ENCODE results near the gene ARID1B.

The ARID1B gene

DNA sequence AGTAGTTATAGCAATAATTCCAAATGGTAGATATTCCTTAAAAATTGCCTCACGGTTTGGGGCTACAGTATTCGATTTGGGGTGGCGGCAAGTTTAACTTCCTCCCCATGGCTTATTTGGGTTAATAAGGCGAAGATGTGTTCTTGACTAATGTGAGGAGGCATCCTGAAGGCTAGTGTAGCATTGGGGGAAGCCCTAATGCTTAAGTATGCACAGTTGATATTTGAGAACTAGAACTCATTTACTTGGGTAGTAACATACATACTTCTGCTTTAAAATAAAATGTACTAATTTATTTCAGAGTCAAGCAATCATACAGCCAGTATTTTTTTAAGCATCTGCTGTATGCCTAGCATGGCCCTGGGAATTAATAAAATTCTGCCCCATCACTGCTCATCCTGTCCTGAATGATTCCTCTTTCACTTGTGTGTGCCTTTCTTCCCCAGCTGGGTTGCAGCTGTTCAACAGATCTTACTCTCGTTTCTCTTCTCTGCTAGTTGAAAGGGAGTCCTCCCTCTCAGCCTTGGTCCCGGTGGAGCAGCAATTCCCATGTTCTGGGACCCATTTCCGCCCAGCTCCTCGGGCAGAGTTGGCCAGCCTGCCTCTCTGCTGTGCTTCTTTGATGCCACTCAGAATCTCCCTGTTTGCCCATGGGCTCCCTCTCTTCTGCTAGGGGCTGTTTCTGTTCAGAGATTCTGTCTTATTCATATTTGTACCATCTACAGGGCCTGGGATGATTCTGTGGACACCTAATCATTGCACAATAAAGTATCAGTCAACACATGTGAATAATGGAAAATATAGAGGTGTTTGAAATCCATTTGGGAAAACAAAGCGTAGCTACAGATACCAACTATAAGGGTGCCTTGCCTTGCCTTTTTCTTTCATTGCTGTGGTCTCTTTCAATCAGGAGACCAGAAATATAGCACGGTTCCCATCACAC is 104.8 kb downstream of the ARID1B start:
- Histone ChIP-seq H3K4me3 (ENCODE audit: insufficient read depth, low read depth, low read length, poor library complexity, severe bottlenecking) (no peak overlapping the region), H3K4me1 (ENCODE audit: control insufficient read depth, insufficient read depth, low read length, poor library complexity, severe bottlenecking) (peaks cover 6% of the 10 kb centered on the region), H3K36me3 (ENCODE audit: control insufficient read depth, insufficient read depth, low read length) (no peaks in the 10 kb centered on the region), H3K27ac (ENCODE audit: insufficient read depth, low read length, poor library complexity, severe bottlenecking) (no peak overlapping the region), H3K27me3 (replicated peaks; ENCODE audit: control insufficient read depth, insufficient read depth, low read length, poor library complexity, severe bottlenecking) (no peaks in the 10 kb centered on the region), H3K9me3 (ENCODE audit: control insufficient read depth, low read length) (no peaks in the 10 kb centered on the region)
- no peak for DNase-seq

DNA sequence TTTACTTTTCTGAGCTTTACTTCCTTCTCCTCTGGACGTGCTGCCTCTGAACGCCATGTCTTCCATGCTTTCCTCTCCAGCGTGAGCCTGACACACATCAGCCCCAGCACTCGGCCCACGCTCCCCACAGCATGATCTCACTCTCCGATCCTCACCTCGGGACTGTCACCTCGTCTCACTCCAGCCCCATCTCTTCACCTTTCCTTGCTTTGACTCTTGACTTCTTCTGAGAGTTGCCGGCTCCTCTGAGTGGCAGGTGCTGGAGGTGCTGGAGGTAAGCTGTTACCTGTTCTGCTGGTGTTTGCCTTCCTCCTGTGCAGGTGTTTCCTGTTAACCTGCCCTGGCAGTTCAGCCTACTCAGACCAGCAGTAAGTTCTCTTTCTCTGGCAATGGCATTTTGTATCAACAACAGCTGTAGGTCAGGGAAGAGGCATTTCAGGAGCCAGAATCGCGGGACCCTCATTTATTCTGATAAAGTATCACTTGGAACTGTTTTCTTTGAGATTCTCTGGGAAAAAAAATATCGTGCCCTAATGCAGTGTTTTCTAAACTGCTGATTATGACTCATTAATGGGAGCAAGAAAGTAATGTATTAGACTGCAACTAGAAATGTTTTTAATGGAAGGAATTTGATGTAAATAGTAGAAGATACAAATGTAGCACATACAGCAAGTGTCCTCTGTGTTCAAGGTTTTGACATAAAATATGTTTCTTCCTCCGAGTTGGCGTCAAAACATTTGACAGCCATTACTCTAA is 106.5 kb downstream of the ARID1B start:
- H3K4me3 ChIP-seq (ENCODE audit: insufficient read depth, low read depth, low read length, poor library complexity, severe bottlenecking), result no peak overlapping the region
- H3K36me3 ChIP-seq (ENCODE audit: control insufficient read depth, insufficient read depth, low read length), result no peaks in the 10 kb centered on the region
- H3K27me3 ChIP-seq (replicated peaks; ENCODE audit: control insufficient read depth, insufficient read depth, low read length, poor library complexity, severe bottlenecking), result no peaks in the 10 kb centered on the region
- peaks cover 6% of the 10 kb centered on the region for H3K4me1 ChIP-seq (ENCODE audit: control insufficient read depth, insufficient read depth, low read length, poor library complexity, severe bottlenecking)
- no peak overlapping the region for H3K27ac ChIP-seq (ENCODE audit: insufficient read depth, low read length, poor library complexity, severe bottlenecking)
- H3K9me3 ChIP-seq (ENCODE audit: control insufficient read depth, low read length), result no peaks in the 10 kb centered on the region
- no peak for DNase-seq

DNA sequence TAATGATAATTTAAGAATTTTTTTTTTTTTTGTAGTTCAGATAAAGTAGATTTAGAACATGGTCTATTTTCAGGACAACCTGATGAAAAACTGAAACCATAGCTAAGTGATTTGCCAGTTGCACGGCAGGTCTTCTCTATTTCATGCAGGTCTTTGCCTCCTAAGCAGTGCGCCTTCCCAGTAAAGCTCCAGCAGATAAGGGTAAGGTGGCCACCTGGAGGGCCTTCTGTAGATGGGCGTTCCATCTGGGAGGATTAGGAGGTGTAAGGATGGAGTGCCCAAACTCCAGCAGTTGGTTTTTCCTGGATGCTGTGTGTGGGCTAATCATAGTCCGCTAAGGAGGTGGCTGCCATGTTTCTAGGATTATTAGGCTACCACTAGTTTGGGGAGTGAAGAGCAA is 107.1 kb downstream of the ARID1B start:
- Histone ChIP-seq H3K4me1 (ENCODE audit: control insufficient read depth, insufficient read depth, low read length, poor library complexity, severe bottlenecking) (peaks cover 6% of the 10 kb centered on the region), H3K9me3 (ENCODE audit: control insufficient read depth, low read length) (no peaks in the 10 kb centered on the region), H3K27me3 (replicated peaks; ENCODE audit: control insufficient read depth, insufficient read depth, low read length, poor library complexity, severe bottlenecking) (no peaks in the 10 kb centered on the region), H3K27ac (ENCODE audit: insufficient read depth, low read length, poor library complexity, severe bottlenecking) (no peak overlapping the region), H3K4me3 (ENCODE audit: insufficient read depth, low read depth, low read length, poor library complexity, severe bottlenecking) (no peak overlapping the region), H3K36me3 (ENCODE audit: control insufficient read depth, insufficient read depth, low read length) (no peaks in the 10 kb centered on the region)
- DNase-seq, result no peak

DNA sequence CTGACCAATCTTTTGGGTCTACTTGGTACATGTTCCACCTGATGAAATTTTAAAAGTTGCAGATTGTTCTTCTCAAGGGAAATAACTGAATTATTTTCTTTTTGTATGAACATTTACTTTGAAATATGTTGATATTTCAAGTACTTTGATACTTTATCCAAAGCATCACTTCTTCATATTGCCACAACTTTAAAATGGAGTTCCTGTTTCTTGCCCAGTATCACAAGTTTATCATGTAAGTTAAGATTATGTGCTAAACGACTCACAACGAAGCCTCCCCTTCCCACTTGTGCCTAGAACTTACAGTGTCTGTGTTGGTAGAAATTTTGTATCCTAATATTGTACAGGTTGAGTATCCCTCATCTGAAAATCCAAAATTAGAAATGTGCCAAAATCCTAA is 108.4 kb downstream of the ARID1B start:
- Histone ChIP-seq H3K4me1 (ENCODE audit: control insufficient read depth, insufficient read depth, low read length, poor library complexity, severe bottlenecking) (peaks cover 6% of the 10 kb centered on the region), H3K36me3 (ENCODE audit: control insufficient read depth, insufficient read depth, low read length) (no peaks in the 10 kb centered on the region), H3K27me3 (replicated peaks; ENCODE audit: control insufficient read depth, insufficient read depth, low read length, poor library complexity, severe bottlenecking) (no peaks in the 10 kb centered on the region), H3K27ac (ENCODE audit: insufficient read depth, low read length, poor library complexity, severe bottlenecking) (no peak overlapping the region), H3K4me3 (ENCODE audit: insufficient read depth, low read depth, low read length, poor library complexity, severe bottlenecking) (no peak overlapping the region), H3K9me3 (ENCODE audit: control insufficient read depth, low read length) (no peaks in the 10 kb centered on the region)
- DNase-seq, result no peak

DNA sequence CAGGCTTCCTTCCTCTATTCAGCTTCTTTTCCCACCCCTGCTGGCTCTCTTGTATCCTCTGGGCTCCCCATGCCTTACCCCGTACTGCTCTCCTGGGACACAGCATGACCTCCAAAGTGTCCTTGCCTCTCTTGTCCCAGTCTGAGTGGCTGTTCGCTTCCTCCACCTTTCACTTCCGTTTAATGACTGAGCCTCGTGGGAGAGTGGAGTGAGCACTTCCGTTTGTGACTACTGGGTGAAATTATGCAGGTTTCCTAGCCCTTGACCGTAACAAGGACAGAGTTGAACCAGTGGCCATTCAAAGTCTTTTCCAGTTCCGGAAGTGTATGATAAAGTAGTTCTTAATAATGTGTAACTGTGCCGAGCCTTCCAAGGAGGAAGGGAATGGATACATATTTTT is 109.2 kb downstream of the ARID1B start:
- Histone ChIP-seq H3K27ac (ENCODE audit: insufficient read depth, low read length, poor library complexity, severe bottlenecking) (no peak overlapping the region), H3K36me3 (ENCODE audit: control insufficient read depth, insufficient read depth, low read length) (no peaks in the 10 kb centered on the region), H3K4me3 (ENCODE audit: insufficient read depth, low read depth, low read length, poor library complexity, severe bottlenecking) (no peak overlapping the region), H3K27me3 (replicated peaks; ENCODE audit: control insufficient read depth, insufficient read depth, low read length, poor library complexity, severe bottlenecking) (no peaks in the 10 kb centered on the region), H3K4me1 (ENCODE audit: control insufficient read depth, insufficient read depth, low read length, poor library complexity, severe bottlenecking) (peaks cover 6% of the 10 kb centered on the region), H3K9me3 (ENCODE audit: control insufficient read depth, low read length) (no peaks in the 10 kb centered on the region)
- no peak for DNase-seq

DNA sequence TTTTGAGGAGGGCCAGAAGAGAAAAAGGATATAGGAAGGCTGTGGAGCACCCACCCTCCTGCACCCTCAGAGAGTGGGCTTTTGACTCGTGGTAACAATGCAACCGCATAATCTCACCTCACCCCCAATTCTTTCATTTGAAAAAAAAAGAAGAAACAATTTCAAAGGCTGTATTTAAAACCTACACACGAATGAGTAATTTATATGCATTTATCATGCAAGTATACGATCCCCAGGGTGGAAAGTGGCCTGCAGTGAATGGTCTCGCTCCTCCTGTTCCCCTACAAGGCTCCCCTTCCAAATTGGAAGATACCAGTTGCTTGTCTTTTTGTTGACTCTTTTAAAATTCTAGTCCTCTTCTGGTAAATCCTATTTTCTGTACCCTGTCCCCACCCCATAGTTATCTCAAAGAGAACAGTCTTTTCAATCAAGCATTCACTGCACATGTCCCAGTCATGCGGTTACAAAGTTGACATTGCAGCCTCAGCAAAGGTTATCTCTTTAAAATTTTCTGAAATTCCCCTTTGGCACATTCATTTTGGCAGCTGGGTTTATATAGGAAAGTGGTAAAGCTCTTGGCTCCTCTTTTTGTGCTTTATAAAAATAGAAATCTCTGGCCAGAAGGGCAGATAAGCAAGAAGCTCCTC is 110.6 kb downstream of the ARID1B start:
- no peaks in the 10 kb centered on the region for H3K27me3 ChIP-seq (replicated peaks; ENCODE audit: control insufficient read depth, insufficient read depth, low read length, poor library complexity, severe bottlenecking)
- H3K4me1 ChIP-seq (ENCODE audit: control insufficient read depth, insufficient read depth, low read length, poor library complexity, severe bottlenecking), result peaks cover 6% of the 10 kb centered on the region
- no peaks in the 10 kb centered on the region for H3K9me3 ChIP-seq (ENCODE audit: control insufficient read depth, low read length)
- H3K27ac ChIP-seq (ENCODE audit: insufficient read depth, low read length, poor library complexity, severe bottlenecking), result no peak overlapping the region
- no peak for DNase-seq
- H3K4me3 ChIP-seq (ENCODE audit: insufficient read depth, low read depth, low read length, poor library complexity, severe bottlenecking), result no peak overlapping the region
- H3K36me3 ChIP-seq (ENCODE audit: control insufficient read depth, insufficient read depth, low read length), result no peaks in the 10 kb centered on the region

DNA sequence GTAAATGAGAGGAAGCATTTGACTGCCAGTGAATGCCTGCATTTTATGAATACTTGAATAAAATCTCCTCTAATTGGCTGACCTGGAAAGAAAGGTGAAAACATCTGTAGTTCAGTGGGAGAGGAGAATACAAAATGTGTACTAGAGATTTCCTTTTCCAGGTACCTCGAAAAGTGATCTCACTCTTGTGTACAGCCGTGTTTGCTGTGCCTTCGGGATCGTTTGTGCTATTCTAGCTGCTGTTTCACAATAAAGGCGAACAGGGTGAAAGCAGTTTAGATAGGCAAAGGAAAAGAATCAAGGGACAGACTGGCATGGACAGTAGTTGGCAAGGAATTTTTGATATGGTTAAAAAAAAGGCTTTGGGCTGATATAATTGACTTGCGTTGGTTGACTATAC is 112.3 kb downstream of the ARID1B start:
- Histone ChIP-seq H3K4me3 (ENCODE audit: insufficient read depth, low read depth, low read length, poor library complexity, severe bottlenecking) (no peak overlapping the region), H3K27ac (ENCODE audit: insufficient read depth, low read length, poor library complexity, severe bottlenecking) (no peak overlapping the region), H3K4me1 (ENCODE audit: control insufficient read depth, insufficient read depth, low read length, poor library complexity, severe bottlenecking) (no peaks in the 10 kb centered on the region), H3K9me3 (ENCODE audit: control insufficient read depth, low read length) (no peaks in the 10 kb centered on the region), H3K36me3 (ENCODE audit: control insufficient read depth, insufficient read depth, low read length) (no peaks in the 10 kb centered on the region), H3K27me3 (replicated peaks; ENCODE audit: control insufficient read depth, insufficient read depth, low read length, poor library complexity, severe bottlenecking) (no peaks in the 10 kb centered on the region)
- no peak for DNase-seq

DNA sequence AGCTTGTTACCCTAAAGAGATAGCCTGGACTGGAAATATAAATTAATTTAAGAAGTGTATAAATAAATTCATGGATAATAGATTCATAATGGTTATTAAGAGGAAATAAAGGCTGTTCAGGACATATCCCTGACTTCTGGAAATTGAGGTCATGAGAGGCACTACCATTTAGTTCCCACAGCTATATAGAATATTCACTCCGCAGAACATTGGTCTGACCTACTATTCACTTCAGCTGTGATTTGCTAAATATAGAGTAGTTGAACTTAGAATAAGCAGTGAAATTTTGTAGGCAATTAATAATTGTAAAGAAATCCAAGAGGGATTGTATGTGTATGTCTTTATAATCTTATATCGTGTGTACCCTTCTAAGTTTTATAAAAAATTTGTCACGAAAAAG is 112.8 kb downstream of the ARID1B start:
- H3K36me3 ChIP-seq (ENCODE audit: control insufficient read depth, insufficient read depth, low read length), result no peaks in the 10 kb centered on the region
- H3K27ac ChIP-seq (ENCODE audit: insufficient read depth, low read length, poor library complexity, severe bottlenecking), result no peak overlapping the region
- H3K4me3 ChIP-seq (ENCODE audit: insufficient read depth, low read depth, low read length, poor library complexity, severe bottlenecking), result no peak overlapping the region
- no peaks in the 10 kb centered on the region for H3K27me3 ChIP-seq (replicated peaks; ENCODE audit: control insufficient read depth, insufficient read depth, low read length, poor library complexity, severe bottlenecking)
- DNase-seq, result no peak
- H3K9me3 ChIP-seq (ENCODE audit: control insufficient read depth, low read length), result no peaks in the 10 kb centered on the region
- no peaks in the 10 kb centered on the region for H3K4me1 ChIP-seq (ENCODE audit: control insufficient read depth, insufficient read depth, low read length, poor library complexity, severe bottlenecking)

DNA sequence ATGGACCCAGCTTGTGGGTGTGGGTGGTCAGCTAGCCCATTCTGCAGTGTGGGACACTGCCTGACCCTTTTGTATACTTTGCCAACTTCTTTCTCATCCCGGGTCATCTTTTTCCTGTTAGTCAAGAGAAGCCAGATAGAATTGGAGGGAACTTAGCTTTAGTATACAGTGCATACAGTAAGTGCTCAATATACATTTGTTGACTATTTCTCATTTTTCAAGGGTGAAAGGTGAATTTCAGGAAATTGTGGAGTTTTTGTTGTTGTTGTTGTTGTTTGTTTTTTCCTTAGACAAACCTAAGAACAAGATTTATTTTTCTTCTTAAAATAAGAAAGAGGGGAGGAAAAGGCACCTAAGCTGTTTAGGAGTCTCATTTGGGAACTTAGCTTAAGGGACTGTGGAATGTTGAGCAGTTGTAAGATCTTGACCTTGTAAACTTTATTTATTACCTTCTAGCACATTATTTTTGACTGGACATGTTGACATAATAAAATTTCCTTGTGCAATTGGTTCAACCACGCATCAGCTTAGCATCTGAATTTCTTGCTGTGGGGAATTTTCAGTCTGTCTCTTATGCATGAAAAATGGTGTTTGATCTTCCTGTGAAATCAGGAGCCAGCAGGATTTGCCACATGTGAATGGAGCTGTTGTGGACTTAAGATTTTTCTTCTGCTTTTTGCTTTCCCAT is 113.6 kb downstream of the ARID1B start:
- no peak overlapping the region for H3K27ac ChIP-seq (ENCODE audit: insufficient read depth, low read length, poor library complexity, severe bottlenecking)
- H3K36me3 ChIP-seq (ENCODE audit: control insufficient read depth, insufficient read depth, low read length), result no peaks in the 10 kb centered on the region
- no peaks in the 10 kb centered on the region for H3K27me3 ChIP-seq (replicated peaks; ENCODE audit: control insufficient read depth, insufficient read depth, low read length, poor library complexity, severe bottlenecking)
- H3K4me1 ChIP-seq (ENCODE audit: control insufficient read depth, insufficient read depth, low read length, poor library complexity, severe bottlenecking), result no peaks in the 10 kb centered on the region
- H3K4me3 ChIP-seq (ENCODE audit: insufficient read depth, low read depth, low read length, poor library complexity, severe bottlenecking), result no peak overlapping the region
- DNase-seq, result no peak
- H3K9me3 ChIP-seq (ENCODE audit: control insufficient read depth, low read length), result no peaks in the 10 kb centered on the region
